ENCODE measurements around the gene PINK1. TPM values are rescaled to one million over a fixed set of nuclear protein-coding genes. Genes with fewer than 3 reads are reported as not detected.

Gene PINK1
- total RNA-seq, 1 donor = 61.3 TPM

DNA sequence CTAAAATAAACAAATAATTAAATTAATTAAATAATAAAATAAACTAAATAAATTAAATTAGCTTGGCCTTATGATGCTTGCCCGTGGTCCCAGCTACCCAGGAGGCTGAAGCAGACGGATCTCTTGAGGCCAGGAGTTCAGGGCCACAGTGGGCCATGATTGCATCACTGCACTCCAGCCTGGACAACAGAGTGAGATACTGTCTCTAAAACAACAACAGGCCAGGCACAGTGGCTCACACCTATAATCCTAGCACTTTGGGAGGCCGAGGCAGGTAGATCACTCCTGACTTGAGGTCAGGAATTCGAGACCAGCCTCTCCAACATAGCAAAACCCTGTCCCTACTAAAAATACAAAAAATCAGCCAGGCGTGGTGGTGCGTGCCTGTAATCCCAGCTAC, 12.2 kb upstream of the PINK1 start:
- H3K4me3 ChIP-seq (ENCODE audit: low read depth, low read length) = no peak overlapping the region
- TF ChIP-seq, protein P1, sequence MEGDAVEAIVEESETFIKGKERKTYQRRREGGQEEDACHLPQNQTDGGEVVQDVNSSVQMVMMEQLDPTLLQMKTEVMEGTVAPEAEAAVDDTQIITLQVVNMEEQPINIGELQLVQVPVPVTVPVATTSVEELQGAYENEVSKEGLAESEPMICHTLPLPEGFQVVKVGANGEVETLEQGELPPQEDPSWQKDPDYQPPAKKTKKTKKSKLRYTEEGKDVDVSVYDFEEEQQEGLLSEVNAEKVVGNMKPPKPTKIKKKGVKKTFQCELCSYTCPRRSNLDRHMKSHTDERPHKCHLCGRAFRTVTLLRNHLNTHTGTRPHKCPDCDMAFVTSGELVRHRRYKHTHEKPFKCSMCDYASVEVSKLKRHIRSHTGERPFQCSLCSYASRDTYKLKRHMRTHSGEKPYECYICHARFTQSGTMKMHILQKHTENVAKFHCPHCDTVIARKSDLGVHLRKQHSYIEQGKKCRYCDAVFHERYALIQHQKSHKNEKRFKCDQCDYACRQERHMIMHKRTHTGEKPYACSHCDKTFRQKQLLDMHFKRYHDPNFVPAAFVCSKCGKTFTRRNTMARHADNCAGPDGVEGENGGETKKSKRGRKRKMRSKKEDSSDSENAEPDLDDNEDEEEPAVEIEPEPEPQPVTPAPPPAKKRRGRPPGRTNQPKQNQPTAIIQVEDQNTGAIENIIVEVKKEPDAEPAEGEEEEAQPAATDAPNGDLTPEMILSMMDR (IDR thresholded peaks at IDR 0.05; ENCODE audit: insufficient read depth, low read depth, low read length) = no peak
- no peak for DNase-seq (ENCODE audit: low read depth)

DNA sequence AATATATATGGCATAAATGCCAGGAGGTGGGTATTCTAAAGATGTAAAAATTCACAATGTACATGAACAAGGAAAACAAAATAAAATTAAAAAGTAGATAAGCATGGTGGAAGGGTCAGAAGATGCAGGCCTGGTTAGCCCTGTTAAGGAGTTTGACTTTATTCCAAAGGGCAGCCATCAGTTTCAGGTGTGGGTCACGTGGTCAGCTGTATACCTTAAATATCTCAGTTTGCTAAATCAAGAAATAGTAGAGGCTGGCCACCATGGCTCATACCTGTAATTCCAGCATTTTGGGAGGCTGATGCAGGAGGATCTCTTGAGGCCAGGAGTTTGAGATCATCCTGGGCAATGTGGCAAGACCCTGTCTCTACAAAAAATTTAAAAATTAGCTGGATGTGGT, 8.5 kb upstream of the PINK1 start:
- no peak for DNase-seq (ENCODE audit: low read depth)

DNA sequence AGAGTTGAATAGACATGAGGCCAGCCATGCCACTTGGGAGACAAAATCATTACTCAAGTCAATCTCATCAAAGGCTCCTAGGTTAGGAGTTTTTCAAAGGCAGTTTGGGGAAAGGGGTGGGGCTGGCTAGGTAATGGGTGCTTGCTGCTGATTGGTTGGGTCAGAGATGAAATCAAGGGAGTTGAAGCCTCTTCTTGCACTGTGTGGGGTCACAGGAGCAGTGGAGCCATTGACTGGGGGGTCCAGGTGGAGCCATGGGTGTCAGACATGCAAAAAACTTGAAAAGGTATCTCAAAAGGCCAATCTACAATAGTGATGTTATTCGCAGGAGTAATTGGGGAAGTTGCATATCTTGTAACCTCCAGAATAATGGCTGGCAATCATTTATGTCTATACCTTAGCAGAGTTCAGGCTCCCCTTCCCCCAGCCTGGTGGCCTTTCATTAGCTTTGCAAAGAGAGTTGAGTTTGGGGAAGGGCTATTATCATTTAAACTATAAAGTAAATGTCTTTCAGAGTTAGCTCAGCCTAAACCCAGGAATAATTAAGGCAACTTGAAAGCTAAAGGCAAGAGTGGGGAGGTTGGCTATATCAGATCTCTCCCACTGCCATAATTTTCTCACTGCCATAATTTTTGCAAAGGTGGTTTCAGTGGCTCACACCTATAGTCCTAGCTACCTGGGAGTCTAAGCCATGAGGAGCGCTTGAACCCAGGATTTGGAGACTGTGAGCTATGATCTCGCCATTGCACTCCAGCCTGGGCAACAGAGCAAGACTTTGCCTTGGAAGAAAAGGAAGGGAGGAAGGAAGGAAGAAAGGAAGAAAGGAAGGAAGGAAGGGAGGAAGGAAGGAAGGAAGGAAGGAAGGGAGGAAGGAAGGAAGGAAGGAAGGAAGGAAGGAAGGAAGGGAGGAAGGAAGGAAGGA, 7.8 kb upstream of the PINK1 start:
- no peak for DNase-seq (ENCODE audit: low read depth)
- TF ChIP-seq, protein P1 (IDR thresholded peaks at IDR 0.05; ENCODE audit: insufficient read depth, low read depth, low read length) = no peak
- H3K4me3 ChIP-seq (ENCODE audit: low read depth, low read length) = no peak overlapping the region

More for the DNA sequence above, 8.5 kb upstream of the PINK1 start:
- TF ChIP-seq, protein P1 (IDR thresholded peaks at IDR 0.05; ENCODE audit: insufficient read depth, low read depth, low read length) = no peak
- no peak overlapping the region for H3K4me3 ChIP-seq (ENCODE audit: low read depth, low read length)

DNA sequence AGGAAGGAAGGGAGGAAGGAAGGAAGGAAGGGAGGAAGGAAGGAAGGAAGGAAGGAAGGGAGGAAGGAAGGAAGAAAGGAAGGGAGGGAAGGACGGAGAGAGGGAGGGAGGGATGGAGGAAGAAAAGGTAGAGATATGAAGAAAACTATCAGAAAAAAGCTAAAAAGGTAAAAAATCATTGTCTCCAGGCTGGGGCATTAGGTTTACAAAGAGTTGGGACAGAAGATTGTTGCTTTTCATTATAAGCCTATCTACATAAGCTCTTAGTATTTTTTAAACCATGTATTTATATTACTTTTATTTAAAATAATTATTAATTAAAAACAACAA, 7.2 kb upstream of the PINK1 start:
- TF ChIP-seq, protein P1 (IDR thresholded peaks at IDR 0.05; ENCODE audit: insufficient read depth, low read depth, low read length) = no peak
- no peak overlapping the region for H3K4me3 ChIP-seq (ENCODE audit: low read depth, low read length)
- DNase-seq (ENCODE audit: low read depth) = no peak

DNA sequence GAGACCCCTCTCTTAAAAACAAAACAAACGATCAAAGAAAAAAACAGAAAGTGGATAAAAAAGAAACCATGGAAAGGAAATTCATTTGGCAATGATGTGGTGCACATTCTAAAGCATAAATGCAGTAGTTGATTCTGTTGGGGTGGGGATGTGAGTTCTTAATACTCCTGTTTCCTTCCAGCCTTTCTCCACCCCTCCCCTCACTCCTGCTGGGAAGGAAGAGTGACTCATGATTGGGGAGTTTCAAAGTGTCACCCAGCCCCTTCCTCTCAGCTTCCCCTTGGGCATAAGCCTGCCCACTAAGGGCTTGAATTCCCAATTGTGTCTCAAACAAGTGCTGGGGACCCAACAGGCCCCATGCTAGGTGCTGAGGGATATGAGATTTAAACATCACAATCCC, 6.7 kb upstream of the PINK1 start:
- no peak overlapping the region for H3K4me3 ChIP-seq (ENCODE audit: low read depth, low read length)
- DNase-seq (ENCODE audit: low read depth) = no peak
- TF ChIP-seq, protein P1 (IDR thresholded peaks at IDR 0.05; ENCODE audit: insufficient read depth, low read depth, low read length) = no peak

DNA sequence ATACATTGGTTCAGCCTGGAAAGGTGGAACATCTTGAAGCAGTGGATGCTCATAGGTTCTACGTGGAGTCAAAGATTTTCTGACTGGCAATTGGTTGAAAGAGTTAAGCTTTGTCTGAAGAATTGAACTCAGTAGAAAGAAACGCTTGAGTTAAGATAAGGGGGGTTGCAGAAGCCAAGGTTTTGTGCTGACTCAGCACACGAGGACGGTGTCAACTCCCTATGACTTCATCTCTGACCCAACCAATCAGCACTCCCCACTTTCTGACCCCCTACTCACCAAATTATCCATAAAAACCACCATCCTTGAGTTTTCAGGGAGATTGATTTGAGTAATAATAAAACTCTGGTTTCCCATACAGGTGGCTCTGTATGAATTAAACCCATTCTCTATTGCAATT, 2.5 kb upstream of the PINK1 start:
- no peak for DNase-seq (ENCODE audit: low read depth)
- no peak overlapping the region for H3K4me3 ChIP-seq (ENCODE audit: low read depth, low read length)
- TF ChIP-seq, protein P1 (IDR thresholded peaks at IDR 0.05; ENCODE audit: insufficient read depth, low read depth, low read length) = no peak

All from fibroblast of villous mesenchyme (primary cell).